ENCODE results near the gene GMDS.
A peak's percentile ranks its signal among the peaks of the same experiment; 100 is the strongest.

The GMDS gene

DNA sequence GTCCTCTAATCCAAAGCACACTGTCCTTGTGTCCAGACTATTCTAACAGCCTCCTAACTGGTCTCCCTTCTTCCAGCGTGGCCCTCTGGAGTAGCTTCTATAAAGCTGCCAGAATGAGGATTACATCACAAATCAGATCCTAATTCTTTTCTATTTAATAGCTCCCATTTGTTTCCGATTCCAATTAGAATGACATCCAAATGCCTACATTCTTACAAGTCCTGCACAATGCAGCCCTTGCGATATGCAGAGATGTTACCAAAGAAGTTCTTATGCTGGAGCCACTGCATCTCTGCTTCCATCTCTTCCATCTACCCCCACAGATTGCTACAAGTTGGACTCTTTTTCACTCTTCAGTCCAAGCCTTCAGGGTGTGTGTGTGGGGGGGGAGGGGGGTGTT is 40.0 kb downstream of the GMDS start:
- no peak for DNase-seq (ENCODE audit: low read depth in 2 of 2)

DNA sequence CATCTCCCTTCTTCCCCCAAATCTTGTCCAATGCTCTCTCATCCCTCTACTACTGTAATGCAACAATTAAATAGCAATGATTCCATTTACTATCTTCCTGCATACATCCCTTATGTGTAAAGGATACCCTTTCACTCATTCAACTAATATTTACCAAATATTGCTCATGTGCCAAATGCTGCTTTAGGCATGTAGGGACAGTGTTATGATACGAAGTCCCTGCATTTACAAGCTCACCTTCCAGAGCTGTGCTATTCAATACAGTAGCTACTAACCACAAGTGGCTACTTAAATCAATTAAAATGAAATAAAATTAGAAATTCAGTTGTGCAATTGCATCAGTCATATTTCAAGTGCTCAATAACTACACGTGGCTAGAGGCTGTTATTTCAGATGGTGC is 41.1 kb downstream of the GMDS start:
- DNase-seq (ENCODE audit: low read depth in 2 of 2) = no peak

DNA sequence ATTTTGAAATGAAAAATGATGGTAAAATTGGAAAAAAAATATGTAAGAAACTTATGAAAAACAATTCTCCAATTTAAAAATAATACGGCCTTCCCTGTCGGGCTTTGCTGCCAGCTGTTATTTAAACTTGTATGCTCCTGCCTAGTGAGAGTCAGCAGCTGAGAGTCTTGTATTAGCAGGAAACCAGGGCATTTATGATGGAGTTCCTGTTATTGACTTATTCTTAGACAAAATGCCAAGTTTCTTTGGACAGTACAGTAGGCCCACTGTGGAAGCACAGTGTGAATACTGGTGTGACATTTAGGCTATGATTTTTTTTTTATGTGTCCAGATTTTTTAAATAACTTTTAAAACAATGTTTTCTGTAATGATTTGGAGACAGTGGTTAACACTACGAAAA is 42.1 kb downstream of the GMDS start:
- DNase-seq (ENCODE audit: low read depth in 2 of 2) = no peak

DNA sequence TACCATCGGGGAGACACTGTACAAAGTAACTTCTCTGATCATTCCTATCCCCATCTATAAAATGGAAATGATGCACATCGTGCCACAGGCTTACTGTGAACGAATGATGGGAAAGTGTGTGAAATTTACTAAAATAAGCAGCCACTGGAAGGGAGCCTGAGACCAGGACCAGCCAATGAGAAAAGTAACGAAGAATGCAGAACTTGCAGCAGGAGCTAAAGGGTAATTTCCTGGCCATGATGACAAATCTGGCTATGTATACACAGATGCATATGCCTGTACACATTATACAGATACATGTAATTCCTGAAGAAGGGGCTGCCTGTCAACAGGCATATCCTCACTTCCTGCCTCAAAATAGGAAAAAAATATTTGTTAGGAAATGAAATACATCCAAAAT is 47.4 kb downstream of the GMDS start:
- no peak for DNase-seq (ENCODE audit: low read depth in 2 of 2)

DNA sequence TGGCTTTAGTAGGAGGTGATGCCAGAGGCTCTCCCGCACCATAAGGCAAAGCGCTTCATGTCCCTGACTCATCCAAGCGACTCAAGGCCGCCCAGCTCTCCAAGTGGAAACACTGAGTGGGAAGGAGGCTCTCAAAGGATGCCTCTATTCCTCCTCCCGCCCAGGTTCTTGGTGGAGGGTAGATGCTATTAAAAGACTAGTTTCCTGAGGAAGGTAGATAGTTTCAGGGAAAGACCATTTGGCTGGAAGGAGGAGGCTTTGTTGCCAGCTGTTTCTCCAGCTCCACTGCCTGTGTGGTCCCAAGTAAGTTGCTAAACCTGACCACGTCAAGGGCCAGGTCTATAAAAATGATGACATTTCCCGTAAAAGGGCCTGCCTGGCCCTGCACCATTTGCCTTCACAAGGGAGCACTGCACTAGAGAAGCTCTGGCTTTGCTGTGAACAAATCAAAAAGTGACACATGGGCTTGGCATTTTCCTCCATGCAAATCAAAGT is 48.2 kb downstream of the GMDS start:
- no peak for DNase-seq (ENCODE audit: low read depth in 2 of 2)

DNA sequence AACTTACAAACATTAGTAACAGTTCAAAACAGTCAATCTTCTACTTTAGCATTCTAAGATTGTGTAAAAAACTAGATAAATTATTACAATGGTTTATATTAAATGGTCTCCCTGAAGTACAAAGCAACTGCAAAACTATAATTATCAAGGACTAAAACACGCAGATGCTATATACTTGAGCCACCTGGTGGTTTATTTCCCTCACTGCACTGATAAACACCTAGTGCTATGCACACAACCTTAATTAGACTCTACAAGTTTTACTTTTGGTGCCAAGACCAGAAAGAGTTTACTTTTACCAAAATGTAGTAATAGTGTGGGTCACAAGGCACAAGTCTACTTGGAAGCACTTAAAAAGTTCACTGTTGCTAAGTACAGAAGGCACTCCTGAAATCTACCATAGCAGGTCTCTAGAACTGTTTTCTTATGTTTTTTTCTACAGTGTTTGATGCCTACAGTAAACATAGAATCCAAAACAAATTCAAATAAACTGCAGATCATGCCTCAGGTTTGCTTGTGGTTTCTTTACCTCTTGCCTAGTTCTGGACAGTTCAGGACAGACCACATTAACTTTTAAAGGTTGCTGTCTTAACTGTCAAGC is 49.2 kb downstream of the GMDS start:
- peak in 1 of 2 donors; percentile 19 for DNase-seq (ENCODE audit: low read depth in 2 of 2)

DNA sequence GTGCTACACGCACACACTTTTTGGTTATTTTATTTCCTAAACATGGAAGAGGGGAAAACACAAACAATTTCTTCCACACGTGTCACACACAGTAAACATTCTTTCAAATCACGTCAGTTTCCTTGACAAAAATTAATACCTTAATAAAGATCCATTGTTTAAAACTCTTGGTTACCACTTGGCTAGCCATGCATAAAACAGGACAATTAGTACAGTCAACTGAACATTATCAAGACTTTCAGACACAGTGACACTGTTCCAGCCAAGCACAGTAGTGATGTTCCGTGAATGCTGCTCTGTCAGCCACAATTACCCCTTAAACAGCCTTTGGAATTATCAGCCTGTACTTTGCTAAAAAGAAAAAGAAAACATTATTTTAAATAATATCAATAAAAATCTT is 50.8 kb downstream of the GMDS start:
- no peak for DNase-seq (ENCODE audit: low read depth in 2 of 2)

DNA sequence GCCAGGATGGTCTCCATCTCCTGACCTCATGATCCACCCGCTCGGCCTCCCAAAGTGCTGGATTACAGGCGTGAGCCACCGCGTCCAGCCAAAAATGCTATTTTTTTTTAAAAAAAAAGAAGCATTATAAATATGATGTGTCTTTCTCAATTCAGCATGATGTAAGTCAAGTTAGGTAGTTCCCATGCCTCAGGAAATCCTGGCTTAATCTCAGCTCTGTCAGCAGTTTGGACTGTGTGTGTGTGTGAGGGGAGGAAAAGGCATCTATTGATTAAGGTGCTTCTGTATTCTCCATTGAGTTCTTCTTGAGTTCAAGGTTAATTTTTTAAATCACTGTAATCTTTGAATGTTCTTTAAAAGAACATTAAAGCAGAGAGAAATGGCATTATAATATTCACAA is 51.5 kb downstream of the GMDS start:
- DNase-seq (ENCODE audit: low read depth in 2 of 2) = no peak

DNA sequence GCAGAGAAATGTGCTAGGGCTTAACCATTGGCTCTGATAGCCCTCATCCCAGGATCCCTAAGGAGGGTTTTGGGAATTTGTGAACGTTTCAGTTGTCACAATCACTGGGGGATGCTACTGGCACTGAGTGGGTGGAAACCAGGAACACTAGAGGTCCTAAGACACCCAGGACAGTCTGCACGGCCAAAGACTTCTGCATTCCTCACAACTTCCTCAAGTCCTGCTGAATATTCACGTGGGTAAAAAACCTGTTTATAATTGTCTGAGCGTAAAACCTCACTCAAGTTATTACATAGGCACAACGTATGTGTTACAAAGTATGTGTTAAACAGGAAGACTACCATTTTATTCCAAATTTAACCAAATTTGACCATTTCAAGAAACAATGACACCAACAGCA is 52.4 kb downstream of the GMDS start:
- DNase-seq (ENCODE audit: low read depth in 2 of 2) = no peak

DNA sequence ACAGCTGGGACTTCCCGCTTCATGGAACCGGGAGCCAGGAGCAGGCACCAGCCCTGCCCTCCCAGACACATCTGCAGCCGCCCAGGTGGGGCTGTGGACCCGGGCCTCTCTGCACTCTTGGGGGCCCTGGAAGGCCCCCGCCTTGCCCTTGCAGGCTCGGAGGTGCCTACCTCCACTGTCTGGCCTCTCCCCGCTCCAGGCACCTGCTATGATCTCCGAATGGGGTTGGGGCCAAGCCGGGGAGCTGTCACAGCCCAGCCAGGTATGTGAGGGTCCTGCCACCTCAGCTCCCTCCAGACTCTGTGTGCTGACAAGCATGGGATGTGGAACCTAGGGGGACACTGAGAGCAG is 54.0 kb downstream of the GMDS start:
- DNase-seq (ENCODE audit: low read depth in 2 of 2) = no peak

DNA sequence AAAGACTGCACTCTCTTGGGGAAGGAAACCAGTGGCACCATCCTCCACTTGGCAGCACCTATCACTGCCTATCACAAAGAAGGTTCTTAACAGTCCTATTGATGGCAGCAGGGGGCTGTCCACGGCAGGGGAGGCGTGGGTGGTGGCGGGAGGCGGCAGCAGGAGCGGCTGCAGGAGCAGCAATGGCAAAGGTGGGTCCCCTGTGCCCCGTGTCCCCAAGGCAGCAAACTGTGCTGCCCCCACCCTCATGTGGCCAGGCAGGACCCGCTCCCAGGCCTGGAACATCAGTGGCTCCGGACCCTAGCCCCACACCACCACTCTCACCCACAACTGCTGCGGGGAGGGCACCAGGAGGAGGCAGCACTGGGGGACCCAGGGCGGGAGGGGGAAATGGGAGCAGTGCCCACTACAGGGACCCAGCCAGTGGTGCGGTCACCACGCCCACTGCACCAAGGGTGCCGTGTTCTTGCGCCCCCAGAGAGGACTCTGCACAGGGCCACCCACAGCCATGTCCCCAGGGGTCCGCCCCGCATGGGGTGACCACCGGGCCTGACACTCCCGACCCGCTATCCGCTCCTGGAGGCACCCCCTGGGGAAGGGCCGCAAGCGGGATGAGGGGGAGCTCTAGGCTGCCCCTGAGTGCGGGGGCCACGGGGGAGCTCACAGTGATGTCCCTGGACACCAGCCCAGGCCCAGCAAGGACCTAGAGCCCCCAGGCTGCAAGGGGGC is 54.6 kb downstream of the GMDS start:
- no peak for DNase-seq (ENCODE audit: low read depth in 2 of 2)

DNA sequence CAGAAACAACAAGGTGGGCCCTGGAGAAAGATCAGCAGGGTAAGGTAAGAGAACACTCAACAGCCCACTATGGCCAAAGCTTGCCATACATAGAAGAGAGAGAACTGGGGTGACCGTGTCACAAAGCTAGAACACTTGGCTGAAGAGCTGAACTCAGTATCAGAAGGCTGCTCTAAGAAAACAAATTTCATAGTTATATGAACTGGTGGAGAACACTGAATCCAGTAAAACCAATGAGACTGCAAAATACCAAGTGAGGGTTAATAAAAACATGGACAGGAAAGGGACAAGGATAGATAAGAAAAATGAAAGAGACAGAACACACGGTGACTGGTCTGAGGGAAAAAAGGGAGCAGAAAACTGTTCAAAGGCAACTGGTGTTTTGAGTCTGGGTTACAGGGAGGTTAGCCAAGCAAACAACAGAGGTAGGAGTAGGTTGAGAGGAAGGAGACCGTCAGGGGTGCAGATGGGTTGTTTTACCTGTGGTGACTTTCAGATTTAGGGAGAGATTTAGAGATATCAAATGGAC is 56.5 kb downstream of the GMDS start:
- no peak for DNase-seq (ENCODE audit: low read depth in 2 of 2)

DNA sequence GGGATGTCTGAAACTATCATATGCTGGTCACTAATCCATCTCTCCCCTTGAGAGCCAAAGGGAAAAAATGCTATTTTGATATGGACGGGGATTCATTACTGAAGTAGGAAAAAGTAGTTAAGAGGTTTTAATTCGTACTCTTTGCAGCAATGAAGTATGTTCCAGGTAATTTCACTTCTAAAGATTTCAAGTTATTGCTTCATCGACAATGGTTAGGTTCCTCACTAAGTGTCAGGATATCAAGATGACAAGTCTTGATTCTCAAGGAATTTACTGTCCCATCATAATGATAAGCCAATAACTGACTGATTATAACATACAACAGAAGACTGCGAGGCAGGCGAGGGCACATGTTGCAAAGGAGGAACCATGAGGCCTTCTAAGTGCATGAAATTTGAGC is 57.0 kb downstream of the GMDS start:
- DNase-seq (ENCODE audit: low read depth in 2 of 2) = no peak

DNA sequence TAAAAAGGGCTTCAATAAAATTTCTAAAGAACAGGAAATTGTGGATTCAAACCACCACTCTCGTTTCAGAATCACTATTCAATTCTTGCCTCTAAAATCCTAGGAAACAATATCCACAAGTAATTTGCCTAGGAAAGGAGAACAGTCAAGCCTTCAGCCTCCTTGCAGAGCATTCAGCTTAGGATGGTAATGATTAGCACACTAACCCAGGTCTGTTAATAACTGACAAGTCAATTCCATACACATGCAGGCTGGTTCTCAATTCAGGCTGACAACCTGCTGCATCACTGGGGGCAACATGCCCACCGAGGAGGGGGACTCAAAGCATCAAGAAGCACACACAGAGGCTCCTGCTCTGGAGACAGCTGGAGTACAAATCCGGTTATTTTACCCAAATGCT is 57.6 kb downstream of the GMDS start:
- no peak for DNase-seq (ENCODE audit: low read depth in 2 of 2)

DNA sequence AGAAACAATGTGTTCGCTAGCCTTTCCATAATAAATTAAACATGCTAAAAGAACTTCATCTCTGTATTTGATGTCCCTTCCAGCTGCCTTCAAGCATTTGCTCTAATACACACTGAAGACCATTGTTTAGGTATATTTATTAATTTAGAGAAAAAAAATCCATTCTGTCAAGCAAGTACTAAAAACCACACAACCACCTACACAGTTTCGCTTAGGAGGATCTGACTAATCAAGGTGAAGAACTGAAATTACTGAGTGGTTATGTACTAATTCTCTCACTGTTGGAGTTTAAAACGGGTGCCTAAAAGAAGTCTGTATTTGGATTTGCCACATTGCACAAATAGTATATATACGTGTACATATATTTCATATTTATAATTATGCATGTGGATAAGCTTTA is 58.9 kb downstream of the GMDS start:
- DNase-seq (ENCODE audit: low read depth in 2 of 2) = peak in 1 of 2 donors; percentile 27

DNA sequence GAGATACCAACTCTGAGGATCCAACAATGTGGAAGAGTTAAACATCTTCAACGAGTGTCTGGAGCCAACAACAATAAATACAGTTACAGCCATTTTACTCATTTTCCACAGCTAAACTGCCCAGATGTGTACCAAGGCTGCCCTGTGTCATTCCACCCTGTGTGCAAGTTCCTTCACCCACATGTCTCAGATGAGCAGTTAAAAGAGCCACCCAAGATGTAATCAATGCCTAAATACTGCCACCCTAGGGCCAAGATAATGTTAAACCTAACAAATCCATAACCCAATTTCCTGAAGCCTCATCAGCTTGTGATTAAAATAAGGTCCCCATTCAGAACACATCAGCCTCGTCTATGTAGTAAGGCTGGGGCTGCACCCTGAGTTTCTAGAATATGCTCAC is 59.9 kb downstream of the GMDS start:
- DNase-seq (ENCODE audit: low read depth in 2 of 2) = no peak

DNA sequence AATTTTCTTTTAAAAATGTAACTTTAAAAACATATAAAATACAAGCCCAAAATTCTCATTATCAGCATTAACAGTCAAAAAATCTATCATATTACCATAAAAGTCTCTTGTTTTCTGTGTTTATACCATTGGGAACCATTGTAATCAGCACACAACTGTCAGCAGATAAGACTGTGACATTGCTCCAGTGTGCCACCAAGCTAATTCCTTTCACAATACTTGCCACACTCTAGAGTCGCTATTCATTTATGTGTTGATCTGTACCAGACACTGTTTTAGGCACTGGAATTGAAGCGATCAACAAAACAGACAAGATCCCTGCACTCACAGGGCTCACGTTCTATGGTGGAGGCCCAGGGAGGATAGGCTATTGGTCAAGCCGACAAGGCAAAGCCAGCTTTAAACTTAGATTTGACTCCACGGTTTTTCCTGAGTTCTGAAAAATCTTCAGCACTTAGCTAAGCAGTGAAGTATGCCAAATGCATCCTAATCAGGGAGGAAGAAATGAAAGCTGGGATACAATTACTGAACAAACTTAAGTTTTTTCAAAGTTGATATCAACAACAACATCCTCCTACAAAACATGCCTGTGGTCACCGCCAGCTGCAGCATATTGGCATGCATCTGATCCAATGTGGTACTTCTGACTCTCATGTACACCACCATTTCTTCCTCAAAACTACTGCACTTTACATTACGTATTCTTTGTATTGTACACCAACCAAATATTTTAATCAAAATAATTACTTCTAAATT is 60.5 kb downstream of the GMDS start:
- DNase-seq (ENCODE audit: low read depth in 2 of 2) = no peak

DNA sequence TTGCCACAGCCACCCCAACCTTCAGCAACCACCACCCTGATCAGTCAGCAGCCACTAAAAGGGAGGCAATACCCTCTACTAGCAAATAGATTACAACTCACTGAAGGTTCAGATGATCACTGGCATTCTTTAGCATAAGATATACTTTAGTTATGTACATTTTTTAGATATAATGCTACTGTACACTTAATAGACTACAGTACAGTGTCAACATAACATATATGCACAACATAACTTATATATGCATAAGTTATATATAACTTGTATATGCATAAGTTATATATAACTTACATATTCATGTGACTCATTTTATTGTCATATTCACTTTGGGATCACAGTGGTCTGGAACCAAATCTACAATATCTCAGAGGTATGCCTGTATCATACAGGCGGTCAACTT is 61.7 kb downstream of the GMDS start:
- no peak for DNase-seq (ENCODE audit: low read depth in 2 of 2)

DNA sequence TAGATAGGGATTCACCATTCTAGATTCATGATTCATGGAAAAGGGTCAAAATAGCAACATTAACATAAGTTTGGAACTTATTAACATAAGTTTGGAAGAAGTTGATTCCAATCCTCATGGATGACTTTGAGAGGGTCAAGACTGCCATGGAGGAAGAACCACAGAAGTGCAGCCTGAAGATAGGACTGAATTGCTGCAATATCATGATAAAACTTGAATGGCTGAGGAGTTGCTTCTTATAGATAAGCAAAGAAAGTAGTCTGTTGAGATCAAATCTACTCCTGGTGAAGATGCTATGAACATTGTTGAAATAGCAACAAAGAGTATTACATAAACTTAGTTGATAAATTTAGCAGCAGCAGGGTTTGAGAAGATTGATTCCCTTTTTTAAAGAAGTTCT is 62.2 kb downstream of the GMDS start:
- no peak for DNase-seq (ENCODE audit: low read depth in 2 of 2)

DNA sequence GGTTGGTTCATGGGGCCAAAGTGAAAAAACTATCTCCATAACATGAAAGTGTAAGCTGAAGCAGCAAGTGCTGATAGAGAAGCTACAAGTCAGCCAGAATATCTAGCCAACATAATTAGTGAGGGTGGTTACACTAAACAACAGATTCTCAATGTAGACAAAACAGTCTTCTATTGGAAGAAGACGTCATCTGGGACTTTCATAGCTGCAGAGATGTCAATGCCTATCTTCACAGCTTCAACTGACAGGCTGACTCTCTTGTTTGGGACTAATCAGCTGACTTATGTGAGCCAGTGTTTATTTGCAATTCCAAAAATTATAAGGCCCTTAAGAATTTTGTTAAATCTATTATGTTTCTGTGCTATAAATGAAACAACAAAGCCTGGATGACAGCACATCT is 63.2 kb downstream of the GMDS start:
- no peak for DNase-seq (ENCODE audit: low read depth in 2 of 2)

DNA sequence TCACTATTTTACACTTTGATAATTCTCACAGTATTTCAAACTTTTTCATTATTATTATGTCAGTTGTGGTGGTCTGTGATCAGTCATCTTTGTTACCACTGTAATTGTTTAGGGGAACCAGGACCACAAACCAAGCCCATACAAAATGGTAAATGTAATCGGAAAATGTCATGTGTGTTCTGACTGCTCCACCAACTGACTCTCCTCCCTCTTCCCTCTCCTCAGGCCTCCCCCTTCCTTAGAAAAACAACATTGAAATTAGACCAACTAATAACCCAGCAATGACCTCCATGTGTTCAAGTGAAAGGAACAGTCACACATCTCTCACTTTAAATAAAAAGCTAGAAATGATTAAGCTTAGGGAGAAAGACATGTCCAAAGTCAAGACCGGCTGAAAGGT is 63.8 kb downstream of the GMDS start:
- DNase-seq (ENCODE audit: low read depth in 2 of 2) = no peak

DNA sequence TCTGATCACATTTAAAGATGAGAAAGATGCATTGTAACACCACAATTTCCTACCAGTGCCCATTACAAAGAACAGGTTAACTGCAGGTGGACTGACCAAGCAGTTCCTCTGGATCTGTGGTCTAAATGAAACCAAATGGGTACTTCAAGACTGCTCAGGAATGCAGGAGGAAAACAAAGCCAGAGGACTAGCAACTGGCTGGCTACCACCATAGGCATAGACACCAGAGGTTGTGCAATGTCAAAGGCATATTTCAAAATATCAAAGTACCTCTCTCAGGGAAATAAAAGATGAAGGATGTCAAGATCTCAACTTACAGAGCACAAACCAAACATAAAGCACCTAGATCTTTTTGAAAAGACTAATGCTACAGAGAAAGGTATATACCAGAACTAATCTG is 65.5 kb downstream of the GMDS start:
- DNase-seq (ENCODE audit: low read depth in 2 of 2) = no peak

DNA sequence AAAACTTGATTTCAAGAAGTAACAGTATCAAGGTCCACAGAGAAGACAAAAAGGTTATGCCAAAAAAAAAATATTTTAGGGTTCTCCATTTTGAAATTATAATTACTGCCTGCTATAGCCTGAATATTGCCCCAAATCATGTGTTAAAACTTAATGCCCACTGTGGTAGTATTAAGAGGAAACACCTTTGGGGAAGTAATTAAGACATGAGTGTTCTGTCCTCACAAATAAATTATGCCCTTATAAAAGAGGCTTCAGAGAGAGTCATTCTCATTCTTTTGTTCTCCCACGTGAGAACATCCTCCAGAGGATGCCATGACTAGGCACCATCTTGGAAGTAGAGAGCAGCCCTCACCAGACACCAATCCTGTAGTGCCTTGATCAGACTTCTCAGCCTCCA is 66.2 kb downstream of the GMDS start:
- no peak for DNase-seq (ENCODE audit: low read depth in 2 of 2)
